Colonic mucosa (tissue), 4 donors: Measurements from ENCODE around the gene CRYBG1. TPM values are rescaled to one million over a fixed set of nuclear protein-coding genes. Genes with fewer than 3 reads are reported as not detected.
"Not testable (repeated sequence)": the region's sequence is repeated elsewhere in the genome, so short reads cannot be mapped to it uniquely, and the experiment has no call there.

ENCODE experiments used
- DNase-seq: peaks from one replicate; pipeline ENCODE4 v3.0.0-alpha.2; 2020
- H3K27ac ChIP-seq: fragments of 200-600 bp; one replicate; pipeline ENCODE4 v1.8.0; 2021
- H3K27me3 ChIP-seq: fragments of 200-600 bp; one replicate; pipeline ENCODE4 v1.8.0; 2021
- H3K36me3 ChIP-seq: fragments of 200-600 bp; one replicate; pipeline ENCODE4 v1.8.0; 2021
- H3K4me1 ChIP-seq: fragments of 200-600 bp; one replicate; pipeline ENCODE4 v1.8.0; 2021; ENCODE audit warnings: mild to moderate bottlenecking
- H3K4me3 ChIP-seq: fragments of 200-600 bp; one replicate; pipeline ENCODE4 v1.8.0; 2021
- H3K9ac ChIP-seq, 2 donors: one replicate each; pipeline ENCODE4 v1.7.0; 2013; ENCODE audit warnings: control low read depth in 2 of 2, low read depth in 2 of 2, low read length in 2 of 2
- H3K9me3 ChIP-seq: fragments of 200-600 bp; one replicate; pipeline ENCODE4 v1.8.0; 2021
- intact Hi-C: fragments of 100-400 bp; cut with DNase I; formaldehyde crosslinking; loops from one replicate; pipeline ENCODE4 v1.14.1; 2022
- total RNA-seq, 2 donors: library from RNA; stranded (reverse); fragmentation: NEBNext Ultra II Directional in 1 of 2; extraction: Animal tissue kit (Norgen Biotek cat#: 25700) in 1 of 2; gene quantifications; one replicate each; pipeline ENCODE4 v1.2.1, GENCODE V29; 2021
- TF ChIP-seq, protein P1 (sequence below): fragments of 200-600 bp; IDR thresholded peaks from one replicate; pipeline ENCODE4 v1.8.0; 2022; ENCODE audit warnings: antibody characterized with exemption, mild to moderate bottlenecking
- donor health status: healthy.
- donor health status: DM: no; HTN: no; CAD: no.
- donor health status: DM: no; HTN: no; CAD: no.

The CRYBG1 gene
- total RNA-seq, 2 donors from 2014 or later: 80.5 to 102 TPM

DNA sequence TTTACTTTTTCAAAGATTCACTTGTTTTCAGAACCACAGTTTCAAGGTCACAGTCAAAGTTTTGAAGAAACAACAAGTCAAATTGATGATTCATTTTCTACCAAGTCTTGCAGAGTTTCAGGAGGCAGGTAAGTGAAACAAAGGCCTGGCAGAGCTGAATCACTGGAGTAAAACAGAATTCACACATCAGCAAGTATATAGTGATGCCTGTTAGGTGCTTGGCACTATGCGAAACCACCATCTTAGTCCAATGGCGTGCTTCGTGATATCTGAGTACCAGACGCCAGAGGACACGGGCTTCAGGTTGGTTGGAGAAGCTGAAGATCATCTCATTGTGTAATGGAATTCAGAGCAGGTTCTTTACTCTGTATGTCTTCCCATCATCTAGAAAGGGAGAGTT is 192.9 kb downstream of the CRYBG1 start:
- Histone ChIP-seq H3K9me3 (no peaks in the 10 kb centered on the region), H3K4me1 (no peaks in the 10 kb centered on the region), H3K9ac (no peak overlapping the region), H3K4me3 (no peak overlapping the region), H3K27me3 (no peaks in the 10 kb centered on the region), H3K36me3 (no peaks in the 10 kb centered on the region), H3K27ac (no peak overlapping the region)
- DNase-seq: no peak
- TF ChIP-seq, protein P1, sequence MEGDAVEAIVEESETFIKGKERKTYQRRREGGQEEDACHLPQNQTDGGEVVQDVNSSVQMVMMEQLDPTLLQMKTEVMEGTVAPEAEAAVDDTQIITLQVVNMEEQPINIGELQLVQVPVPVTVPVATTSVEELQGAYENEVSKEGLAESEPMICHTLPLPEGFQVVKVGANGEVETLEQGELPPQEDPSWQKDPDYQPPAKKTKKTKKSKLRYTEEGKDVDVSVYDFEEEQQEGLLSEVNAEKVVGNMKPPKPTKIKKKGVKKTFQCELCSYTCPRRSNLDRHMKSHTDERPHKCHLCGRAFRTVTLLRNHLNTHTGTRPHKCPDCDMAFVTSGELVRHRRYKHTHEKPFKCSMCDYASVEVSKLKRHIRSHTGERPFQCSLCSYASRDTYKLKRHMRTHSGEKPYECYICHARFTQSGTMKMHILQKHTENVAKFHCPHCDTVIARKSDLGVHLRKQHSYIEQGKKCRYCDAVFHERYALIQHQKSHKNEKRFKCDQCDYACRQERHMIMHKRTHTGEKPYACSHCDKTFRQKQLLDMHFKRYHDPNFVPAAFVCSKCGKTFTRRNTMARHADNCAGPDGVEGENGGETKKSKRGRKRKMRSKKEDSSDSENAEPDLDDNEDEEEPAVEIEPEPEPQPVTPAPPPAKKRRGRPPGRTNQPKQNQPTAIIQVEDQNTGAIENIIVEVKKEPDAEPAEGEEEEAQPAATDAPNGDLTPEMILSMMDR: no peak
- intact Hi-C loops: no loop called here

DNA sequence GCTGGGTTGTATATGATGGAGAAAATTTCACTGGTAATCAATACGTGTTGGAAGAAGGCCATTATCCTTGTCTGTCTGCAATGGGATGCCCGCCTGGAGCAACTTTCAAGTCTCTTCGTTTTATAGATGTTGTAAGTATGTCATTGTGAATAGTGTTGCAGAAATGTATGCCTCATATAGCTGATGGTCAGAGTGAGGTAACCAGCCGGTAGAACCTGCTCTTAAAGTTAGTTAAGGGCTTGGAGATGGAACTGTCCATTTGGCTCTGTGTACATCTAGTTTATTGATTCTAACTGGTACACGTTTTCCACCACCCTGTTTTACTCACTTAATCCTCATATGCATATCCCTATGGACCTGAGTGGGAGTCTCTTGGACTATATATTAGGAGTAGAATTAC is 195.2 kb downstream of the CRYBG1 start:
- intact Hi-C loops: no loop called here
- H3K9me3 ChIP-seq: no peaks in the 10 kb centered on the region
- H3K4me1 ChIP-seq: no peaks in the 10 kb centered on the region
- H3K27ac ChIP-seq: no peak overlapping the region
- TF ChIP-seq, protein P1: no peak
- no peaks in the 10 kb centered on the region for H3K27me3 ChIP-seq
- no peak overlapping the region for H3K9ac ChIP-seq
- H3K4me3 ChIP-seq: no peak overlapping the region
- no peak for DNase-seq
- H3K36me3 ChIP-seq: peaks cover 5% of the 10 kb centered on the region

DNA sequence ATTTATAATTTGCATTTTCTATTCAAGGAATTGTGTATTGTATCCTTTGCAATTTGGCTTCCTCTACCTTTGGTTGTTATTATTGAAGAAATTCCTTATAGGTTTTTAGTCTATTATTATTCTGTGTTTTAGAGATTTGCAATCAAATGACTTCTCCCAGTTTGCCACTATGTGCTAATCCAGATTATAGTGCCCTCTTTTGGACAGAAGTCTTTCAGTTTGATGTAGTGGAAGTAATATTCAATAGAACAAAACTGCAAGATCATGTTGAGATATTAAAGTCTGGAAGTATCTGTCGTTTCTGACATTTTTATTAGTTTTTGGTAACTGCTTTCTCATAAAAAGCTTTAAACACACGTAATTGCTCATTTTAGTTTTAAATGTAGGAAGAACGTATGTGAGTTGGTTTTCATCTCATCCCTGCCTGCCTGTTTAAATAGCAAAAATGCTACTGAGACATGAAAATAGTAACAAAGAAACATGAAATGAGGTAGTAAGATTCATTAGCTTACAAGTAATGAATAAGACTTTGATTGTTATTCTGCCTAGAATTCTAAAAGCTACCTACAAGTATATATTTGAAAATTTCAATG is 195.9 kb downstream of the CRYBG1 start:
- DNase-seq: no peak
- H3K9ac ChIP-seq: no peak overlapping the region
- H3K27me3 ChIP-seq: no peaks in the 10 kb centered on the region
- no peaks in the 10 kb centered on the region for H3K9me3 ChIP-seq
- H3K4me3 ChIP-seq: no peak overlapping the region
- no peaks in the 10 kb centered on the region for H3K4me1 ChIP-seq
- H3K36me3 ChIP-seq: peaks cover 5% of the 10 kb centered on the region
- H3K27ac ChIP-seq: no peak overlapping the region
- intact Hi-C loops: no loop called here
- TF ChIP-seq, protein P1: no peak

DNA sequence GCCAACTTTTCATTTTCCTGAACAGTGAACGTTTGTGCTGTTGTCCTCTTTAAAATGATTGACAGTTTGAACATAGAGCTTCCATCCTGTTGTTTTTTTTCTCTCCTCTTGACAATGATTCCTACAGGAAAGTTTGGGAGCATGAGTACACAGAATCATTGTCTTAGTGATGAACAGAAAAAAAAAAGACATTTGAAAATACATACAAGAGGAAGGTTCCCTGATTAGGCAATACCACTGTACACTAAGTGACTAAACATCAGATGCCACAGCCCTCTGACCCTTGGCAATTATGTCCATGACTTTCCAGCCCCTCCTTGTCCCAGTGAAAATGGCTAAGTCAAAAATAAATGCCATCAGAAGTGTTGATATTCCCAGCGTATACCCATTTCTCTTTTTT is 197.3 kb downstream of the CRYBG1 start:
- DNase-seq: no peak
- intact Hi-C loops: no loop called here
- H3K27ac ChIP-seq: no peak overlapping the region
- no peak overlapping the region for H3K4me3 ChIP-seq
- no peaks in the 10 kb centered on the region for H3K27me3 ChIP-seq
- H3K9me3 ChIP-seq: no peaks in the 10 kb centered on the region
- TF ChIP-seq, protein P1: no peak
- peaks cover 5% of the 10 kb centered on the region for H3K36me3 ChIP-seq
- H3K9ac ChIP-seq: no peak overlapping the region
- no peaks in the 10 kb centered on the region for H3K4me1 ChIP-seq

DNA sequence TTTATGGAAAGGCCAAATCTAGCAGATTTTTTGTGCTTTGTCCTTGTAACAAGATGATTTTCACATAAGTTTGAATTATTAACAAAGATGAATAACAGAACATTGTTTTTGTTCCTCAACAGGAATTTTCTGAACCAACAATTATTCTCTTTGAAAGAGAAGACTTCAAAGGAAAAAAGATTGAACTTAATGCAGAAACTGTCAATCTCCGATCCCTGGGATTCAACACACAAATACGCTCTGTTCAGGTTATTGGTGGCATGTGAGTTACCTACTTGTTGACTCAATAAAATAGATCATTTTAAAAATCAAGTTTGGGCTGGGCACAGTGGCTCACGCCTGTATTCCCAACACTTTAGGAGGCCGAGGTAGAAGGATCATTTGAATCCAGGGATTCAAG is 197.8 kb downstream of the CRYBG1 start:
- H3K9me3 ChIP-seq: no peaks in the 10 kb centered on the region
- no peak overlapping the region for H3K27ac ChIP-seq
- H3K4me3 ChIP-seq: no peak overlapping the region
- H3K9ac ChIP-seq: no peak overlapping the region
- no peaks in the 10 kb centered on the region for H3K4me1 ChIP-seq
- peaks cover 5% of the 10 kb centered on the region for H3K36me3 ChIP-seq
- TF ChIP-seq, protein P1: no peak
- H3K27me3 ChIP-seq: no peaks in the 10 kb centered on the region
- intact Hi-C loops: no loop called here
- DNase-seq: no peak

DNA sequence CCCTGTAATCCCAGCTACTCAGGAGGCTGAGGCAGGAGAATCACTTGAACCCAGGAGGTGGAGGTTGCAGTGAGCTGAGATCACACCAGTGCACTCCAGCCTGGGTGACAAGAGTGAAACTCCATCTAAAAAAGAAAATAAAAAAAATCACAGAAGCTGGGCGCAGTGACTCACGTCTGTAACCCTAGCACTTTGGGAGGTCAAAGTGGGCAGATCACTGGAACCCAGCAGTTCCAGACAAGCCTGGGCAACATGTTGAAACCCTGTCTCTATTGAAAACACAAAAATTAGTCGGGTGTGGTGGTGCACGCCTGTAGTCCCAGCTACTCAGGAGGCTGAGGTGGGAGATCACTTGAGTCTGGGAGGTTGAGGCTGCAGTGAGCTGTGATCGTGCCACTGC is 199.1 kb downstream of the CRYBG1 start:
- not testable (repeated sequence) for H3K4me3 ChIP-seq, H3K4me1 ChIP-seq, H3K36me3 ChIP-seq, H3K9me3 ChIP-seq, H3K27ac ChIP-seq, DNase-seq, H3K27me3 ChIP-seq, H3K9ac ChIP-seq
- intact Hi-C loops: loop anchor here (10.0 kb wide), 1 partner anchor 1075 kb away; no protein-coding TSS in a partner anchor
